Ascending aorta (tissue), 2 donors: ENCODE data around the gene ZC3H13. TPM values are rescaled to one million over a fixed set of nuclear protein-coding genes. Genes with fewer than 3 reads are reported as not detected.

Source experiments
- DNase-seq, 2 donors: peaks; one replicate each; pipeline ENCODE4 v3.0.0-alpha.2; 2019; ENCODE audit warnings: low spot score in 2 of 2
- H3K27ac ChIP-seq, 2 donors: fragments of 200-600 bp; sonication (generic); one replicate each; pipeline ENCODE4 v1.5.1; 2016 to 2017; ENCODE audit warnings: mild to moderate bottlenecking in 1 of 2
- H3K27me3 ChIP-seq: fragments of 200-600 bp; sonication (generic); one replicate; pipeline ENCODE4 v1.5.1; 2017
- H3K36me3 ChIP-seq, 2 donors: fragments of 200-600 bp; sonication (generic); one replicate each; pipeline ENCODE4 v1.5.1; 2016
- H3K4me1 ChIP-seq, 2 donors: fragments of 200-600 bp; sonication (generic); one replicate each; pipeline ENCODE4 v1.5.1; 2016 to 2017; ENCODE audit warnings: mild to moderate bottlenecking in 1 of 2
- H3K4me3 ChIP-seq, 2 donors: fragments of 200-600 bp; sonication (generic); one replicate each; pipeline ENCODE4 v1.5.1; 2016 to 2017; ENCODE audit warnings: mild to moderate bottlenecking in 1 of 2
- H3K9me3 ChIP-seq, 2 donors: fragments of 200-600 bp; sonication (generic); one replicate each; pipeline ENCODE4 v1.5.1; 2016
- CTCF ChIP-seq, 3 experiments: fragments of 200-600 bp in 2 of 3; fragments of 450-650 bp in 1 of 3; sonication (generic) in 2 of 3; IDR thresholded peaks; one replicate each; pipeline ENCODE4 v1.5.1; 2016 to 2019; ENCODE audit warnings: antibody characterized with exemption in 3 of 3, mild to moderate bottlenecking in 1 of 3, moderate library complexity in 1 of 3
- intact Hi-C: fragments of 100-400 bp; cut with DNase I; formaldehyde crosslinking; loops from one replicate; pipeline ENCODE4 v1.15.1; 2023
- total RNA-seq: library from RNA; depleted of rRNA; stranded (reverse); fragments of >200 nt; gene quantifications from one replicate; pipeline ENCODE4 v1.1.0, GENCODE V29; 2016

ZC3H13 gene
- total RNA-seq, 1 donor from 2014 or later: 25.8 TPM

GRCh38 chr13:45907503-45907902 lies 145.0 kb downstream of the ZC3H13 start:
- no peaks in the 10 kb centered on the region for H3K36me3 ChIP-seq
- H3K27ac ChIP-seq: no peak overlapping the region
- no peaks in the 10 kb centered on the region for H3K9me3 ChIP-seq
- intact Hi-C loops: no loop called here
- H3K4me3 ChIP-seq: no peak overlapping the region
- no peaks in the 10 kb centered on the region for H3K27me3 ChIP-seq
- no peak for TF ChIP-seq CTCF (IDR thresholded peaks at IDR 0.05)
- no peaks in the 10 kb centered on the region for H3K4me1 ChIP-seq
- DNase-seq: no peak

Other genes with a start within 250 kb of the ZC3H13 start
- gene SIAH3, start 201.0 kb downstream of the ZC3H13 start, total RNA-seq: not detected
- gene CPB2, start 52.3 kb upstream of the ZC3H13 start, total RNA-seq: not detected
- gene LCP1, start 129.4 kb upstream of the ZC3H13 start, total RNA-seq: 78.0 TPM
- not detected for gene LRRC63, start 159.2 kb upstream of the ZC3H13 start, total RNA-seq